HCT116 (cell line): ENCODE data around the gene RAB8A.

Experiments used
- EGR1 ChIP-seq: IDR thresholded peaks from 2 replicates; pipeline ENCODE4 v1.6.1; 2012; ENCODE audit warnings: low read depth
- EZH2 ChIP-seq: fragments of 200-600 bp; sonication (generic); IDR thresholded peaks from 2 replicates; pipeline ENCODE4 v1.6.1; 2017; ENCODE audit warnings: antibody characterized with exemption, mixed run types
- EZH2phosphoT487 ChIP-seq: fragments of 200-600 bp; IDR thresholded peaks from 2 replicates; pipeline ENCODE4 v1.6.1; 2018; ENCODE audit warnings: antibody characterized with exemption, borderline replicate concordance
- ZBTB33 ChIP-seq: IDR thresholded peaks from 2 replicates; pipeline ENCODE4 v1.6.1; 2011; ENCODE audit warnings: mild to moderate bottlenecking, low read length, moderate library complexity; ENCODE audit not compliant: insufficient replicate concordance; ENCODE audit errors: extremely low read depth
- TF ChIP-seq, protein P1 (sequence below), 3 experiments: fragments of 200-600 bp in 1 of 3; sonication (generic) in 1 of 3; IDR thresholded peaks in 2 of 3; conservative IDR thresholded peaks in 1 of 3; 2 replicates each; pipeline ENCODE4 v1.5.1; 2012 to 2017; ENCODE audit warnings: low read depth in 2 of 3, low read length in 2 of 3, antibody characterized with exemption in 1 of 3, borderline replicate concordance in 1 of 3, control low read depth in 1 of 3, mild to moderate bottlenecking in 1 of 3, mixed read lengths in 1 of 3, mixed run types in 1 of 3, moderate library complexity in 1 of 3; ENCODE audit not compliant: insufficient read depth in 1 of 3

GRCh38 chr19:16112778-16113177 is 1.1 kb downstream of the RAB8A start:
- TF ChIP-seq EZH2phosphoT487, result no peak
- TF ChIP-seq, protein P1, sequence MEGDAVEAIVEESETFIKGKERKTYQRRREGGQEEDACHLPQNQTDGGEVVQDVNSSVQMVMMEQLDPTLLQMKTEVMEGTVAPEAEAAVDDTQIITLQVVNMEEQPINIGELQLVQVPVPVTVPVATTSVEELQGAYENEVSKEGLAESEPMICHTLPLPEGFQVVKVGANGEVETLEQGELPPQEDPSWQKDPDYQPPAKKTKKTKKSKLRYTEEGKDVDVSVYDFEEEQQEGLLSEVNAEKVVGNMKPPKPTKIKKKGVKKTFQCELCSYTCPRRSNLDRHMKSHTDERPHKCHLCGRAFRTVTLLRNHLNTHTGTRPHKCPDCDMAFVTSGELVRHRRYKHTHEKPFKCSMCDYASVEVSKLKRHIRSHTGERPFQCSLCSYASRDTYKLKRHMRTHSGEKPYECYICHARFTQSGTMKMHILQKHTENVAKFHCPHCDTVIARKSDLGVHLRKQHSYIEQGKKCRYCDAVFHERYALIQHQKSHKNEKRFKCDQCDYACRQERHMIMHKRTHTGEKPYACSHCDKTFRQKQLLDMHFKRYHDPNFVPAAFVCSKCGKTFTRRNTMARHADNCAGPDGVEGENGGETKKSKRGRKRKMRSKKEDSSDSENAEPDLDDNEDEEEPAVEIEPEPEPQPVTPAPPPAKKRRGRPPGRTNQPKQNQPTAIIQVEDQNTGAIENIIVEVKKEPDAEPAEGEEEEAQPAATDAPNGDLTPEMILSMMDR (IDR thresholded peaks at IDR 0.05 in 2 of 3, conservative IDR thresholded peaks at IDR 0.05 in 1 of 3; ENCODE audit: borderline replicate concordance in 1 of 3, insufficient read depth in 1 of 3, low read depth in 2 of 3, low read length in 2 of 3), result no peak
- no peak for TF ChIP-seq EGR1
- no peak for TF ChIP-seq EZH2
- no peak for TF ChIP-seq ZBTB33
